K562 (cell line): ENCODE results near the gene EML6. TPM values are rescaled to one million over a fixed set of nuclear protein-coding genes. Genes with fewer than 3 reads are reported as not detected.
A peak's percentile ranks its signal among the peaks of the same experiment; 100 is the strongest.

Source experiments
- ATAC-seq: fragments of 200-7000 bp; cut with Tn5 transposase; 3 replicates; pipeline ENCODE4 v1.9.1; 2020; ENCODE audit warnings: moderate library complexity
- BruUV-seq: library from RNA; stranded (reverse); fragments of 400-500 nt; replicated peaks from 2 replicates; lab custom pipeline; 2021; lab: Mats Ljungman, UMichigan
- CTCF ChIA-PET: fragments of 300-600 bp; formaldehyde crosslinking; extraction: SDS; loops from one replicate; lab custom pipeline; 2021; ENCODE audit warnings: low intra/inter-chr PET ratio; lab: Yijun Ruan, JAX
- POLR2A ChIA-PET: fragments of 300-600, 350-650 bp; sonication (Branson Sonifier 250); formaldehyde crosslinking; extraction: SDS; loops from one replicate; lab custom pipeline; 2021; ENCODE audit warnings: antibody characterized with exemption, inconsistent platforms; lab: Yijun Ruan, JAX
- DNase-seq, 4 experiments: peaks; one replicate each; pipeline versions ENCODE4 v3.0.0 to v3.0.0-alpha.2; 2011 to 2018; ENCODE audit warnings: low spot score in 3 of 4, mixed read lengths in 3 of 4; ENCODE audit errors: extremely low read depth in 1 of 4
- FAIRE-seq: peaks from 2 replicates; lab custom pipeline; 2011; peaks lifted over from hg19 to GRCh38; lab: Jason Lieb, UNC
- H2AFZ ChIP-seq: 2 replicates; pipeline ENCODE4 v1.6.0; 2011; ENCODE audit warnings: low read depth, low read length, control low read depth, inconsistent platforms
- H3K27ac ChIP-seq: fragments of 200-600 bp; 3 replicates; pipeline ENCODE4 v1.8.0; 2011; ENCODE audit warnings: low read depth, mild to moderate bottlenecking, control low read depth, inconsistent platforms, low read length, moderate library complexity, mixed read lengths; ENCODE audit errors: extremely low read depth
- H3K27me3 ChIP-seq, 2 experiments: fragments of 300-600 bp in 1 of 2; 2 replicates in 1 of 2; 3 replicates in 1 of 2; pipeline versions ENCODE4 v1.6.0 to v1.8.0; 2011; ENCODE audit warnings: inconsistent platforms in 2 of 2, low read length in 2 of 2, mild to moderate bottlenecking in 1 of 2, mixed read lengths in 1 of 2, moderate library complexity in 1 of 2; ENCODE audit not compliant: control insufficient read depth in 2 of 2, insufficient read depth in 2 of 2
- H3K36me3 ChIP-seq: fragments of 300-600 bp; 3 replicates; pipeline ENCODE4 v1.8.0; 2011; ENCODE audit warnings: mild to moderate bottlenecking, low read length, inconsistent platforms; ENCODE audit not compliant: control insufficient read depth, insufficient read depth
- H3K4me1 ChIP-seq, 2 experiments: fragments of 200-600 bp in 1 of 2; replicated peaks in 1 of 2; 2 replicates in 1 of 2; 3 replicates in 1 of 2; pipeline versions ENCODE4 v1.5.1 to v1.8.0; 2011; ENCODE audit warnings: inconsistent platforms in 2 of 2, low read length in 2 of 2, mild to moderate bottlenecking in 1 of 2, mixed read lengths in 1 of 2, moderate library complexity in 1 of 2; ENCODE audit not compliant: control insufficient read depth in 2 of 2, insufficient read depth in 2 of 2
- H3K4me2 ChIP-seq: 2 replicates; pipeline ENCODE4 v1.6.1; 2011; ENCODE audit warnings: low read length, control low read depth, inconsistent platforms, mixed read lengths; ENCODE audit not compliant: insufficient read depth
- H3K4me3 ChIP-seq: fragments of 200-600 bp; sonication (generic), shearing (Covaris generic); 2 replicates; pipeline ENCODE4 v1.5.1; 2016; ENCODE audit warnings: control low read depth, inconsistent platforms
- H3K79me2 ChIP-seq: fragments of 200-600 bp; 3 replicates; pipeline ENCODE4 v1.8.0; 2011; ENCODE audit warnings: low read length, inconsistent platforms; ENCODE audit not compliant: control insufficient read depth, insufficient read depth
- H3K9ac ChIP-seq, 2 experiments: 2 replicates each; pipeline versions ENCODE4 v1.6.0 to v1.6.1; 2011; ENCODE audit warnings: low read depth in 2 of 2, low read length in 2 of 2, control low read depth in 1 of 2, inconsistent platforms in 1 of 2, mild to moderate bottlenecking in 1 of 2, mixed read lengths in 1 of 2; ENCODE audit not compliant: insufficient read depth in 1 of 2
- H3K9me1 ChIP-seq: one replicate; pipeline ENCODE4 v1.6.0; 2011; ENCODE audit warnings: inconsistent platforms, mild to moderate bottlenecking, low read length, moderate library complexity; ENCODE audit not compliant: control insufficient read depth, insufficient read depth
- H3K9me3 ChIP-seq: replicated peaks from 2 replicates; pipeline ENCODE4 v1.5.1; 2011; ENCODE audit warnings: low read depth, low read length, inconsistent platforms; ENCODE audit not compliant: control insufficient read depth, insufficient read depth
- H4K20me1 ChIP-seq: replicated peaks from 2 replicates; pipeline ENCODE4 v1.6.1; 2011; ENCODE audit warnings: low read length, inconsistent platforms, mixed read lengths; ENCODE audit not compliant: control insufficient read depth, insufficient read depth
- C11orf30 ChIP-seq: fragments of 450-650 bp; IDR thresholded peaks from 2 replicates; pipeline ENCODE4 v1.6.1; 2016; ENCODE audit warnings: low read depth, mild to moderate bottlenecking
- CSDE1 ChIP-seq, 2 experiments: fragments of 450-650 bp; IDR thresholded peaks; 2 replicates each; pipeline ENCODE4 v1.6.1; 2016; ENCODE audit warnings: mild to moderate bottlenecking in 1 of 2
- GATAD2B ChIP-seq: fragments of 450-650 bp; IDR thresholded peaks from 2 replicates; pipeline ENCODE4 v1.6.1; 2017; ENCODE audit warnings: mild to moderate bottlenecking, borderline replicate concordance
- HDAC6 ChIP-seq: IDR thresholded peaks from 2 replicates; pipeline ENCODE4 v1.6.1; 2012; ENCODE audit warnings: low read depth, mild to moderate bottlenecking, control low read depth, inconsistent platforms, low read length, moderate library complexity
- HSF4 ChIP-seq: fragments of 250-450 bp; sonication (Bioruptor Pico); IDR thresholded peaks from 2 replicates; pipeline ENCODE4 v2.1.2; 2022; ENCODE audit warnings: mild to moderate bottlenecking, moderate library complexity, borderline replicate concordance
- L3MBTL2 ChIP-seq: fragments of 450-650 bp; IDR thresholded peaks from 2 replicates; pipeline ENCODE4 v1.6.1; 2016; ENCODE audit warnings: mild to moderate bottlenecking, moderate library complexity
- MAFF ChIP-seq: IDR thresholded peaks from 2 replicates; pipeline ENCODE4 v1.6.1; 2012; ENCODE audit warnings: low read length, improper control_type of control experiment
- MAFG ChIP-seq: fragments of 450-650 bp; conservative IDR thresholded peaks from 2 replicates; pipeline ENCODE4 v1.6.1; 2016; ENCODE audit warnings: missing genetic modification characterization, missing compliant biosample characterization
- PHTF2 ChIP-seq: fragments of 250-450 bp; sonication (Bioruptor Pico); IDR thresholded peaks from 2 replicates; pipeline ENCODE4 v1.5.0; 2021; ENCODE audit warnings: mild to moderate bottlenecking
- PTTG1 ChIP-seq: fragments of 450-650 bp; IDR thresholded peaks from 2 replicates; pipeline ENCODE4 v1.6.1; 2016; ENCODE audit warnings: low read depth, mild to moderate bottlenecking, missing genetic modification characterization, missing compliant biosample characterization
- SRSF1 ChIP-seq: fragments of 200-400 bp; formaldehyde crosslinking; IDR thresholded peaks from 2 replicates; pipeline ENCODE4 v1.6.1; 2017; ENCODE audit warnings: mild to moderate bottlenecking, low read depth, low read length, moderate library complexity
- SRSF7 ChIP-seq: fragments of 200-400 bp; formaldehyde crosslinking; optimal IDR thresholded peaks from 2 replicates; pipeline ENCODE3; 2017; ENCODE audit warnings: mild to moderate bottlenecking, low read depth, low read length
- ZNF316 ChIP-seq: fragments of 450-650 bp; IDR thresholded peaks from 2 replicates; pipeline ENCODE4 v1.6.1; 2016
- ZNF717 ChIP-seq: fragments of 250-450 bp; sonication (Bioruptor Pico); IDR thresholded peaks from 2 replicates; pipeline ENCODE4 v1.5.0; 2021
- WGBS: fragments of 100-300 bp; shearing (Covaris generic); methylation state at CpG from one replicate; pipeline ENCODE4 v1.1.6; 2016; ENCODE audit warnings: low coverage, mixed read lengths; ENCODE audit not compliant: insufficient coverage; ENCODE audit errors: missing lambda C conversion rate; 5-methylcytosine and 5-hydroxymethylcytosine counted together
- in situ Hi-C: fragments of 300-500 bp; cut with MboI; formaldehyde crosslinking; loops from 4 replicates; pipeline ENCODE4 v1.15.0; 2018; ENCODE audit warnings: inconsistent platforms, mixed read lengths
- intact Hi-C: fragments of 100-400 bp; cut with micrococcal nuclease; formaldehyde crosslinking; loops from 2 replicates; pipeline ENCODE4 v1.14.2; 2022
- polyA plus RNA-seq, 8 experiments: library from polyadenylated mRNA; depleted of rRNA in 4 of 8; stranded (reverse) in 5 of 8; unstranded in 3 of 8; fragments of >200 nt; fragmentation: Nextera tagmentation in 2 of 8; fragmentation: Illumina TruSeq in 1 of 8; extraction: Ambion mirVana in 2 of 8; extraction: Trizol in 1 of 8; gene quantifications; 2 replicates each; pipeline versions ENCODE4 v1.2.1 to v1.2.3, GENCODE V29; 2011 to 2014; ENCODE audit warnings: inconsistent platforms in 1 of 8, missing spikeins in 1 of 8
- total RNA-seq, 7 experiments: library from RNA; depleted of rRNA in 6 of 7; stranded (reverse); fragments of >200 nt in 6 of 7; fragmentation: Illumina TruSeq in 2 of 7; extraction: Trizol in 2 of 7; gene quantifications; 2 replicates each; pipeline versions ENCODE4 v1.2.1 to v1.2.3, GENCODE V29; 2011 to 2021; ENCODE audit warnings: low replicate concordance in 1 of 7
- TF ChIP-seq, protein P1 (sequence below), 2 experiments: IDR thresholded peaks; 2 replicates each; pipeline ENCODE4 v1.6.1; 2011; ENCODE audit warnings: borderline replicate concordance in 1 of 2, control low read depth in 1 of 2, low read depth in 1 of 2, low read length in 1 of 2, mild to moderate bottlenecking in 1 of 2, mixed read lengths in 1 of 2, moderate library complexity in 1 of 2; ENCODE audit not compliant: insufficient read depth in 1 of 2, insufficient read length in 1 of 2, poor library complexity in 1 of 2, severe bottlenecking in 1 of 2; ENCODE audit errors: extremely low read depth in 1 of 2

EML6 gene
- total and polyA plus RNA-seq, 9 of the 15 experiments (the other 6 are each of a cell fraction or from before 2014, with no cell fraction given), result 0.07 to 0.56 (median 0.25) TPM

DNA sequence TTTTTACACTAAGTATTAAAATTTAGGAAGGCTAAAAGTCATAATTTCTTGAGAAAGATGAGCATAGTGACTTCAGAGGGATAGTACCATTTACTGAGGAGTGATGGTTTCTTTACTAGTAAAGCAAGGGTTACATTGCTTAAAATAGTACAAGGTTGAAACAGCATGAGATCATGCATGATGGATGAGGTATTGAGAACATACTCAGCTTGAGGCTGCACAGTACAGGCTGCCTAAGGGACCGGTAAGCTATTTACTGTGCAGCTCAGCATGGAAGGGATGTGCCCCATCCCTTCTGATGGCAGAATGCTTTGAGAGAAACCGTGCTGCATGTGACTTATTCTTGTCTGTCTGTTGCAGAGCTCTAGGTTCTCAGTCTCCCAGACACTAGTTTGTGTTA, 122.1 kb downstream of the EML6 start:
- Histone ChIP-seq H3K4me2 (no peak overlapping the region), H4K20me1 (no peaks in the 10 kb centered on the region), H3K27ac (no peak overlapping the region), H3K4me3 (no peak overlapping the region), H3K9me3 (no peaks in the 10 kb centered on the region), H3K79me2 (no peaks in the 10 kb centered on the region), H2AFZ (no peak overlapping the region), H3K4me1 (no peaks in the 10 kb centered on the region; a peak in 1 of 5 replicates), H3K27me3 (peaks cover 22 to 31% of the 10 kb centered on the region in 2 experiments), H3K9me1 (no peaks in the 10 kb centered on the region), H3K9ac (no peak overlapping the region), H3K36me3 (no peaks in the 10 kb centered on the region)
- in situ Hi-C loops (loop anchor here (10.0 kb wide), 1 partner anchor 321 kb away; no protein-coding TSS in a partner anchor), intact Hi-C loops (no loop called here)
- TF ChIP-seq SRSF1, result no peak
- no peak for TF ChIP-seq L3MBTL2
- TF ChIP-seq GATAD2B, result no peak
- no peak for TF ChIP-seq ZNF717 (CRISPR knock-in tag)
- no TSS peak for BruUV-seq
- ChIA-PET CTCF (no interaction called here), POLR2A (interaction anchor here (0.7 kb wide), 1 partner anchor 66 kb away, joined by 3 read pairs; no protein-coding TSS in a partner anchor)
- 6% methylated on average over 2 of the region's 2 CpGs for WGBS
- DNase-seq, result no peak
- no peak for FAIRE-seq
- ATAC-seq, result no peak

- ATAC-seq (no peak), FAIRE-seq (no peak), DNase-seq (no peak)
- in situ Hi-C loops, result no loop called here
- H3K4me1 ChIP-seq, result no peaks in the 10 kb centered on the region
- H4K20me1 ChIP-seq, result no peaks in the 10 kb centered on the region
- no peak overlapping the region for H3K27ac ChIP-seq
- WGBS, result 7% methylated on average over 8 of the region's 8 CpGs
- H3K4me3 ChIP-seq, result no peak overlapping the region
- intact Hi-C loops, result no loop called here
- no peaks in the 10 kb centered on the region for H3K36me3 ChIP-seq
- no peak overlapping the region for H3K4me2 ChIP-seq
- no peaks in the 10 kb centered on the region for H3K9me3 ChIP-seq
- ChIA-PET CTCF (no interaction called here), POLR2A (no interaction called here)
- peaks cover 10 to 22% of the 10 kb centered on the region in 2 experiments for H3K27me3 ChIP-seq
- no TSS peak for BruUV-seq
- no peaks in the 10 kb centered on the region for H3K9me1 ChIP-seq
- no peak overlapping the region for H3K9ac ChIP-seq
- H2AFZ ChIP-seq, result no peak overlapping the region
- no peaks in the 10 kb centered on the region for H3K79me2 ChIP-seq
- TF ChIP-seq L3MBTL2, result no peak
- peak; percentile 68; the same call in 1 of the 2 replicates for TF ChIP-seq MAFG
- TF ChIP-seq PHTF2 (CRISPR knock-in tag), result no peak
- TF ChIP-seq, protein P1, sequence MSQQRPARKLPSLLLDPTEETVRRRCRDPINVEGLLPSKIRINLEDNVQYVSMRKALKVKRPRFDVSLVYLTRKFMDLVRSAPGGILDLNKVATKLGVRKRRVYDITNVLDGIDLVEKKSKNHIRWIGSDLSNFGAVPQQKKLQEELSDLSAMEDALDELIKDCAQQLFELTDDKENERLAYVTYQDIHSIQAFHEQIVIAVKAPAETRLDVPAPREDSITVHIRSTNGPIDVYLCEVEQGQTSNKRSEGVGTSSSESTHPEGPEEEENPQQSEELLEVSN (IDR thresholded peaks at IDR 0.05; ENCODE audit: borderline replicate concordance in 1 of 2, extremely low read depth in 1 of 2, insufficient read depth in 1 of 2, insufficient read length in 1 of 2, low read depth in 1 of 2, low read length in 1 of 2, poor library complexity in 1 of 2, severe bottlenecking in 1 of 2), result no peak
- peak; percentile 66; the same call in 1 of the 2 replicates for TF ChIP-seq C11orf30
- TF ChIP-seq HDAC6, result no peak
- no peak for TF ChIP-seq SRSF7
- TF ChIP-seq MAFF, result peak; percentile 51; the same call in 1 of the 2 replicates
- no peak for TF ChIP-seq HSF4
- no peak for TF ChIP-seq PTTG1 (tag)
- peak; percentile 87 for TF ChIP-seq ZNF316
- no peak for TF ChIP-seq CSDE1 (IDR thresholded peaks at IDR 0.05)
Measured at GRCh38 chr2:54850171-54851122, 127.0 kb downstream of the EML6 start.
